Measurements from ENCODE around the gene DCC. TPM values are rescaled to one million over a fixed set of nuclear protein-coding genes. Genes with fewer than 3 reads are reported as not detected.

DCC gene
- total and polyA plus RNA-seq, 2 donors (not counting 1 experiment from before 2014, with no cell fraction given): not detected

GRCh38 chr18:53134711-53135110, 794.7 kb downstream of the DCC start:
- Mint-ChIP-seq H3K4me3 (no peak overlapping the region), H3K9me3 (ENCODE audit: insufficient read depth) (no peaks in the 10 kb centered on the region), H3K4me1 (no peaks in the 10 kb centered on the region), H3K27ac (no peak overlapping the region), H3K27me3 (no peaks in the 10 kb centered on the region)
- no CpG with 5 or more reads among the region's 3 CpGs for WGBS (ENCODE audit: insufficient coverage)
- intact Hi-C loops (cut with micrococcal nuclease): no loop called here
- no peak overlapping the region for H2AFZ ChIP-seq (ENCODE audit: insufficient read depth, low read depth, low read length, poor library complexity, severe bottlenecking)
- ChIA-PET CTCF (no interaction called here), POLR2A (no interaction called here)
- no peaks in the 10 kb centered on the region for H3K4me1 ChIP-seq (ENCODE audit: control insufficient read depth in 2 of 2, insufficient read depth in 2 of 2, low read length in 2 of 2)
- no peak overlapping the region for H3K9ac ChIP-seq (ENCODE audit: low read length)
- H3K27ac ChIP-seq (ENCODE audit: low read length in 2 of 2): no peak overlapping the region
- TF ChIP-seq CTCF (IDR thresholded peaks at IDR 0.05): no peak
- TF ChIP-seq EZH2 (IDR thresholded peaks at IDR 0.05; ENCODE audit: borderline replicate concordance, insufficient read depth, low read depth, low read length, poor library complexity, severe bottlenecking): no peak
- DNase-seq: no peak
- no peak for ATAC-seq (ENCODE audit: low read depth)
- no peaks in the 10 kb centered on the region for H4K20me1 ChIP-seq (ENCODE audit: control insufficient read depth, insufficient read depth, low read length, poor library complexity, severe bottlenecking)
- H3K9me3 ChIP-seq (ENCODE audit: control extremely low read depth in 1 of 3, control insufficient read depth in 2 of 3, insufficient read depth in 1 of 3, low read length in 2 of 3): peaks cover 0 to 2% (median 0%) of the 10 kb centered on the region in 3 donors
- H3K4me3 ChIP-seq (ENCODE audit: control extremely low read depth in 1 of 5, extremely low read depth in 1 of 5, insufficient read depth in 1 of 5, low read depth in 2 of 5, low read length in 4 of 5): no peak overlapping the region
- H3K79me2 ChIP-seq (ENCODE audit: control insufficient read depth, insufficient read depth, low read length): no peaks in the 10 kb centered on the region
- H3K27me3 ChIP-seq (replicated peaks in 1 of 4; ENCODE audit: control extremely low read depth in 1 of 4, control insufficient read depth in 3 of 4, insufficient read depth in 4 of 4, low read length in 3 of 4): no peaks in the 10 kb centered on the region
- no peak overlapping the region for H3K4me2 ChIP-seq (replicated peaks; ENCODE audit: low read depth, low read length, poor library complexity, severe bottlenecking)
- H3K36me3 ChIP-seq (replicated peaks in 1 of 2; ENCODE audit: control extremely low read depth in 1 of 2, control insufficient read depth in 1 of 2, extremely low read depth in 1 of 2, insufficient read depth in 2 of 2, low read length in 1 of 2): no peaks in the 10 kb centered on the region

- H3K4me2 ChIP-seq (replicated peaks; ENCODE audit: low read depth, low read length, poor library complexity, severe bottlenecking): no peak overlapping the region
- no peaks in the 10 kb centered on the region for H3K4me1 ChIP-seq (ENCODE audit: control insufficient read depth in 2 of 2, insufficient read depth in 2 of 2, low read length in 2 of 2)
- intact Hi-C loops (cut with micrococcal nuclease): no loop called here
- TF ChIP-seq EZH2 (IDR thresholded peaks at IDR 0.05; ENCODE audit: borderline replicate concordance, insufficient read depth, low read depth, low read length, poor library complexity, severe bottlenecking): no peak
- no peak for TF ChIP-seq CTCF (IDR thresholded peaks at IDR 0.05)
- no peak overlapping the region for H3K9ac ChIP-seq (ENCODE audit: low read length)
- H2AFZ ChIP-seq (ENCODE audit: insufficient read depth, low read depth, low read length, poor library complexity, severe bottlenecking): no peak overlapping the region
- H3K4me3 Mint-ChIP-seq: no peak overlapping the region
- POLR2A ChIA-PET: no interaction called here
- H3K36me3 ChIP-seq (replicated peaks in 1 of 2; ENCODE audit: control extremely low read depth in 1 of 2, control insufficient read depth in 1 of 2, extremely low read depth in 1 of 2, insufficient read depth in 2 of 2, low read length in 1 of 2): no peaks in the 10 kb centered on the region
- no peaks in the 10 kb centered on the region for H3K27me3 ChIP-seq (replicated peaks in 1 of 4; ENCODE audit: control extremely low read depth in 1 of 4, control insufficient read depth in 3 of 4, insufficient read depth in 4 of 4, low read length in 3 of 4)
- H4K20me1 ChIP-seq (ENCODE audit: control insufficient read depth, insufficient read depth, low read length, poor library complexity, severe bottlenecking): no peaks in the 10 kb centered on the region
- no peaks in the 10 kb centered on the region for H3K9me3 Mint-ChIP-seq (ENCODE audit: insufficient read depth)
- H3K79me2 ChIP-seq (ENCODE audit: control insufficient read depth, insufficient read depth, low read length): no peaks in the 10 kb centered on the region
- no peak for DNase-seq
- no peak overlapping the region for H3K27ac ChIP-seq (ENCODE audit: low read length in 2 of 2)
- peaks cover 0 to 2% (median 0%) of the 10 kb centered on the region in 3 donors for H3K9me3 ChIP-seq (ENCODE audit: control extremely low read depth in 1 of 3, control insufficient read depth in 2 of 3, insufficient read depth in 1 of 3, low read length in 2 of 3)
- no peaks in the 10 kb centered on the region for H3K27me3 Mint-ChIP-seq
- no peak for ATAC-seq (ENCODE audit: low read depth)
- H3K4me1 Mint-ChIP-seq: no peaks in the 10 kb centered on the region
- H3K4me3 ChIP-seq (ENCODE audit: control extremely low read depth in 1 of 5, extremely low read depth in 1 of 5, insufficient read depth in 1 of 5, low read depth in 2 of 5, low read length in 4 of 5): no peak overlapping the region
- H3K27ac Mint-ChIP-seq: no peak overlapping the region
- CTCF ChIA-PET: no interaction called here
These were observed 795.7 kb downstream of the DCC start for GRCh38 chr18:53135654-53136053.

Data from B cell (primary cell).